Cardiac muscle cell (in vitro differentiated cells and primary cell): ENCODE data around the gene BMS1. TPM values are rescaled to one million over a fixed set of nuclear protein-coding genes. Genes with fewer than 3 reads are reported as not detected.

ENCODE experiments used
- DNase-seq, 2 donors: peaks; one replicate each; pipeline versions ENCODE4 v3.0.0 to v3.0.0-alpha.2; 2010 to 2017; ENCODE audit warnings: low read depth in 1 of 2, low spot score in 1 of 2
- H3K27ac ChIP-seq: fragments of 200-600 bp; sonication (generic); 2 replicates; pipeline ENCODE4 v1.5.1; 2016
- H3K27me3 ChIP-seq: fragments of 200-600 bp; sonication (generic); 2 replicates; pipeline ENCODE4 v1.6.0; 2016; ENCODE audit warnings: control low read depth
- H3K36me3 ChIP-seq: fragments of 200-600 bp; sonication (generic); 2 replicates; pipeline ENCODE4 v1.5.1; 2016; ENCODE audit warnings: control low read depth
- H3K4me1 ChIP-seq: fragments of 200-600 bp; sonication (generic); 2 replicates; pipeline ENCODE4 v1.8.1; 2017; ENCODE audit warnings: low read depth, mild to moderate bottlenecking, mixed run types
- H3K4me3 ChIP-seq: fragments of 200-600 bp; sonication (generic); 2 replicates; pipeline ENCODE4 v1.5.1; 2016; ENCODE audit warnings: mild to moderate bottlenecking
- H3K9me3 ChIP-seq: fragments of 200-600 bp; sonication (generic); 2 replicates; pipeline ENCODE4 v1.5.1; 2017; ENCODE audit warnings: low read depth, mild to moderate bottlenecking, control low read depth
- polyA plus RNA-seq: library from polyadenylated mRNA; unstranded; fragments of >200 nt; fragmentation: Nextera tagmentation; extraction: Ambion mirVana; gene quantifications from 2 replicates; pipeline ENCODE4 v1.2.1, GENCODE V29; 2016
- total RNA-seq: library from RNA; depleted of rRNA; stranded (reverse); fragments of >200 nt; gene quantifications from 2 replicates; pipeline ENCODE4 v1.2.3, GENCODE V29; 2016
- TF ChIP-seq, protein P1 (sequence below): IDR thresholded peaks from 2 replicates; pipeline ENCODE4 v1.5.1; 2012; ENCODE audit warnings: low read depth, mild to moderate bottlenecking, low read length

Gene BMS1
- total and polyA plus RNA-seq, 2 experiments from 2014 or later: 13.7 to 14.8 TPM

DNA sequence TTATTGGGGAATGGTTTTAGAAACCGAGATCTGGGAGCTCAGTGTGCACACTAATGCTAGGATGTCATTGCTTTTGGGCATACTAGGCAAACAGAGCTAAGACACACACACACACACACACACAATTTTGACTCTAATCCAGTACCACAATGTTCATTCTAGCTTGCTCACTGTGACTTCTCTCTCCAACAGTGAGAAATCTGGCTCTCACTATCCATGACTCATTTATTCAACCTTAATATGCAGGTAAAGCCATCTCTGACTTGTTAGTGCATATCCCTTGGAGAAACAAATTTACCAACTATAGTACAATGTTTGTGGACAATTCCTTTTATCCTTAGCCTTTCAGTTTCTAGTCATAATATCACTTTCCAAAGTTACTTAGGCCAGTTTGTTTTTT lies 5.9 kb upstream of the BMS1 start:
- no peak for DNase-seq
- Histone ChIP-seq H3K4me3 (no peak overlapping the region), H3K4me1 (no peaks in the 10 kb centered on the region), H3K36me3 (no peaks in the 10 kb centered on the region), H3K9me3 (no peaks in the 10 kb centered on the region), H3K27me3 (no peaks in the 10 kb centered on the region), H3K27ac (no peak overlapping the region)
- TF ChIP-seq, protein P1, sequence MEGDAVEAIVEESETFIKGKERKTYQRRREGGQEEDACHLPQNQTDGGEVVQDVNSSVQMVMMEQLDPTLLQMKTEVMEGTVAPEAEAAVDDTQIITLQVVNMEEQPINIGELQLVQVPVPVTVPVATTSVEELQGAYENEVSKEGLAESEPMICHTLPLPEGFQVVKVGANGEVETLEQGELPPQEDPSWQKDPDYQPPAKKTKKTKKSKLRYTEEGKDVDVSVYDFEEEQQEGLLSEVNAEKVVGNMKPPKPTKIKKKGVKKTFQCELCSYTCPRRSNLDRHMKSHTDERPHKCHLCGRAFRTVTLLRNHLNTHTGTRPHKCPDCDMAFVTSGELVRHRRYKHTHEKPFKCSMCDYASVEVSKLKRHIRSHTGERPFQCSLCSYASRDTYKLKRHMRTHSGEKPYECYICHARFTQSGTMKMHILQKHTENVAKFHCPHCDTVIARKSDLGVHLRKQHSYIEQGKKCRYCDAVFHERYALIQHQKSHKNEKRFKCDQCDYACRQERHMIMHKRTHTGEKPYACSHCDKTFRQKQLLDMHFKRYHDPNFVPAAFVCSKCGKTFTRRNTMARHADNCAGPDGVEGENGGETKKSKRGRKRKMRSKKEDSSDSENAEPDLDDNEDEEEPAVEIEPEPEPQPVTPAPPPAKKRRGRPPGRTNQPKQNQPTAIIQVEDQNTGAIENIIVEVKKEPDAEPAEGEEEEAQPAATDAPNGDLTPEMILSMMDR: no peak

DNA sequence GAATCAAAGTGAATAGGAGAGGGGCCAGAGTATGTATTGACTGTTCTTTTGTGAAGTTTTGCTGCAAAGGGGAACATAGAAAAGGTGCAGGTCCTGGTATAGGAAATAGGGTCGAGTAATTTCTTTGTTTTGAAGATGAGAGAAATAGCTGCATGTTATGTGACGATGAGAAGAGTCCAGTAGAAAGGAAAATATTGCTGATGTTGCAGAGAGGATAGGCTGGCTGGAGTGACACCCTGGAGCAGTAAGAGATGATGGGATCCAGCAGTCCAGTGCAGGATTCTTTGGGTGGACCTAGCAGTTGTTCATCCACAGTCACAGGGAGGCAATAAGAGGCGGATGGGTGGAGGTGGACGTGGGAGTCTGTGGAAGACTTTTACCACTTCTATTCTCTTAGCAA lies 2.1 kb upstream of the BMS1 start:
- TF ChIP-seq, protein P1: no peak
- H3K27ac ChIP-seq: no peak overlapping the region
- peaks cover 10% of the 10 kb centered on the region for H3K36me3 ChIP-seq
- DNase-seq: no peak
- H3K27me3 ChIP-seq: no peaks in the 10 kb centered on the region
- no peak overlapping the region for H3K4me3 ChIP-seq
- H3K4me1 ChIP-seq: peaks cover 6% of the 10 kb centered on the region
- H3K9me3 ChIP-seq: no peaks in the 10 kb centered on the region

DNA sequence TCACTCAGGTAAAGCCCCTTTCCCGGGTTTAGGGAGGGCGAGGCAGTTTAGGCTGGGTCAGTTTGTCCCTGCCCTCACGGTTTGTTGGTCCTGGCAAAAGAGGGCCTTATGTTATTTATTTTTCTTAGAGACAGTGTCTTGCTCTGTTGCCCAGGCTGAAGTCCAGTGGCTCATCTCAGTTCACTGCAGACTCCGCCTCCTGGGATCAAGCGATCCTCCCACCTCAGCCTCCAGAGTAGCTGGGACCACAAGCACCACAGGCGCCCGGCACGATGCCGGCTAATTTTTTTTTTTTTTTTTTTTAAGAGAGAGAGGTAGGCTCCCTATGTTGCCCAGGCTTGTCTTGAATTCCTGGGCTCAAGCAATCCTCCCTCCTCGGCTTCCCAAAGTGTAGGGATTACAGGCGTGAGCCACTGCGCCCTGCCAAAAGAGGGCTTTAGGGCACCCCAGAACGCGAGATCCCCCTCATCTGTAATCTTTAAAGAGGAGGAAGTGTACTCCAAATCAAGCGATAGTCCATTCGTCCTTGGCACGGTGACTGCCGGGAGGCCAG lies 626 bp upstream of the BMS1 start:
- H3K36me3 ChIP-seq: peaks cover 19% of the 10 kb centered on the region
- H3K27me3 ChIP-seq: no peaks in the 10 kb centered on the region
- H3K9me3 ChIP-seq: no peaks in the 10 kb centered on the region
- peaks cover 6% of the 10 kb centered on the region for H3K4me1 ChIP-seq
- peak overlapping the region; percentile 70 for H3K4me3 ChIP-seq
- TF ChIP-seq, protein P1: no peak
- H3K27ac ChIP-seq: peak overlapping the region; percentile 94
- DNase-seq: peak in 1 of 2 donors; percentile 23

DNA sequence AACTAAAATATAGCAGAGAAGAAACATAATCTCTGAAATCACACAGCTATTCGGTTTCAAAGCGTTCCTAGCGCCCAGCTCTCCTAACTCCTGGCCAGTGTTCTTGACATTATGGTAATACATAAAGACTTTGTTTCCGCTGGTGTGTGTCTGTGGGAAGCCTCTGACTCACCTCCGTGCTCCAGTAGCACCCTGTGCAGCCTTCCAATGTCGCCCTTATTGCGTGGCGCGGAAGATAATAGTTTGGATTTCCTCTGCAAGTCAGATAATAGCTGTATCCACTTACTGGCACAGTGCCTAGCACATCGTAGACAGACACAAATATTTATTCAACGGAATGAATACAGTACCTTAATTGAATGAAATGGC lies 570 bp downstream of the BMS1 start:
- peak in 1 of 2 donors; percentile 71 for DNase-seq
- Histone ChIP-seq H3K27ac (peak overlapping the region; percentile 94), H3K27me3 (no peaks in the 10 kb centered on the region)

DNA sequence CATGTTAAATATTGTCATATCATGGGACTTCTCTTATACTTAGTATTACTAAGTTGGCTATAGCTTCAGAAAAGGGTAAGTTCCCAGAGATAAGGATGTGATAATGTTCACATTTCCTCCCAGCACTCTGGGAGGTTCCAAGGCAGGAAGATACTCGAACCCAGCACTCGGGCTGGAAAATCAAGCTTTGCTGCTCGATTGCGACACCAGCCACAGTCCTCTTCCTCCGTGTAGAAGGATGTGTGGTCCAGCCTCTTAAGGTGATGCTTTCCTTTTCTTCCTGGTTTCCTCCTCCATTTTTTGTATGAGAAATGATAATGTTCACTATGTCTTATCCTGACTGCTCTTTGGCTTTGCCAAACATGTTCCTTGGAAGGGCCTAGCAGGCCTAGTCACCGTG lies 3.2 kb downstream of the BMS1 start:
- TF ChIP-seq, protein P1: no peak
- DNase-seq: no peak
- H3K4me3 ChIP-seq: no peak overlapping the region
- H3K27me3 ChIP-seq: no peaks in the 10 kb centered on the region
- peaks cover 6% of the 10 kb centered on the region for H3K4me1 ChIP-seq
- H3K36me3 ChIP-seq: peaks cover 48% of the 10 kb centered on the region
- H3K27ac ChIP-seq: no peak overlapping the region
- no peaks in the 10 kb centered on the region for H3K9me3 ChIP-seq

More for the DNA sequence above, 570 bp downstream of the BMS1 start:
- TF ChIP-seq, protein P1: no peak
- Histone ChIP-seq H3K9me3 (no peaks in the 10 kb centered on the region), H3K4me3 (peak overlapping the region; percentile 70), H3K36me3 (peaks cover 30% of the 10 kb centered on the region), H3K4me1 (peaks cover 6% of the 10 kb centered on the region)
